ENCODE measurements around the gene CHD1L.

- no peak for TF ChIP-seq POLR2A (IDR thresholded peaks at IDR 0.05)
- TF ChIP-seq CTCF (IDR thresholded peaks at IDR 0.05) = no peak
- TF ChIP-seq EP300 (IDR thresholded peaks at IDR 0.05) = no peak
Observed at GRCh38 chr1:147218606-147219005, 23.9 kb upstream of the CHD1L start.
